Measurements from ENCODE around the gene STARD10. TPM values are rescaled to one million over a fixed set of nuclear protein-coding genes. Genes with fewer than 3 reads are reported as not detected.

Gene STARD10
- total and polyA plus RNA-seq, 2 of the 8 experiments (the other 6 are each of a cell fraction or from before 2014, with no cell fraction given), result 23.7 to 35.7 TPM

DNA sequence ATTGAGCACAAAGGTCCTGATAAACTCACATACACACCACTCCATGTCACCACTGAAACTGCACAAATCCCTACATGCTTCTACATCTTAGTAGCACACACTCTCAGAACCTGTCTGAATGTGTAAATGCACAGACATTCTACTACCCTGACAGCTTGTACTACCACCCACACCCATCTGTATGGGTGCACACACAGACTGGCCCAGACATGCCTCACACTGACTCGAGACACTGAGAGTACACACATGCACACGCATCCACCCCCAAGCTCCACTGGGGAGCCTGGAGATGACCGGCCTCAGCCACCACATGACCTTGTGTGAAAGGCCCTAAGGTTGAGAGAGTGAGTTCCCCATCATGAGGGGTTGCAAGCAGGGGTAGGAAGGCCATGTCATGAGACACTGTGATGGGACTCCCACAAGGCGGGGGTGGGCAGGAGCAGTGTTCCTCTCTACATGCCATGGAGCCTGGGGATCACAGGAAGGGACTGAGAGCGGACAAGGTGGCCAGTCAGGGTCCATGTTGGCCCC is 69.8 kb downstream of the STARD10 start:
- Histone ChIP-seq H2BK20ac (ENCODE audit: low read length) (no peak overlapping the region), H4K5ac (ENCODE audit: insufficient read length, low read depth, low read length) (no peak overlapping the region), H2BK5ac (ENCODE audit: low read depth, low read length) (0 out of 2 replicates have a peak overlapping the region, but pooled peaks have one; percentile 2), H3K27me3 (replicated peaks in 1 of 4; ENCODE audit: control insufficient read depth in 3 of 4, extremely low read depth in 1 of 4, insufficient read depth in 3 of 4, low read length in 3 of 4) (no peaks in the 10 kb centered on the region), H3K36me3 (ENCODE audit: control insufficient read depth in 2 of 4, insufficient read depth in 4 of 4, low read length in 3 of 4) (peaks cover 0 to 9% (median 0%) of the 10 kb centered on the region in 4 experiments; a peak in 4 of 8 replicates), H3K4me3 (ENCODE audit: extremely low read depth in 1 of 4, insufficient read depth in 2 of 4, low read depth in 3 of 4, low read length in 4 of 4) (no peak overlapping the region), H3K4me1 (replicated peaks in 1 of 4; ENCODE audit: control insufficient read depth in 3 of 4, insufficient read depth in 4 of 4, low read length in 3 of 4) (peaks cover 0 to 9% (median 5%) of the 10 kb centered on the region in 4 experiments; a peak in 3 of 7 replicates), H3K79me2 (ENCODE audit: control insufficient read depth in 1 of 2, insufficient read depth in 2 of 2, low read length in 2 of 2) (peaks cover 0 to 42% of the 10 kb centered on the region in 2 experiments; a peak in 2 of 4 replicates), H2BK120ac (replicated peaks; ENCODE audit: low read depth, low read length) (no peak overlapping the region), H2AFZ (ENCODE audit: low read length) (no peak overlapping the region), H4K91ac (replicated peaks; ENCODE audit: insufficient read length, low read length) (no peak overlapping the region), H3K79me1 (ENCODE audit: low read depth, low read length) (peaks cover 14% of the 10 kb centered on the region; the same call in 1 of the 2 replicates), H3K9me3 (ENCODE audit: insufficient read depth in 2 of 2, low read depth in 1 of 2, low read length in 1 of 2) (no peaks in the 10 kb centered on the region), H4K8ac (ENCODE audit: extremely low read depth, insufficient read depth, low read length) (peak overlapping the region; percentile 36), H3K23ac (ENCODE audit: insufficient read length) (no peak overlapping the region), H4K20me1 (replicated peaks in 1 of 2; ENCODE audit: control insufficient read depth in 1 of 2, insufficient read depth in 2 of 2, low read length in 2 of 2) (peaks cover 10 to 15% of the 10 kb centered on the region in 2 experiments), H3K56ac (replicated peaks; ENCODE audit: insufficient read length, low read depth, low read length) (no peak overlapping the region), H3K27ac (ENCODE audit: low read depth, low read length) (no peak overlapping the region; the same call in 1 of the 2 replicates), H2BK12ac (ENCODE audit: low read depth, low read length) (peak overlapping the region; percentile 64; the same call in 1 of the 2 replicates), H2AK5ac (ENCODE audit: low read depth, low read length) (no peak overlapping the region), H3K4ac (replicated peaks; ENCODE audit: insufficient read length, low read depth, low read length) (no peak overlapping the region), H3K18ac (ENCODE audit: extremely low read depth, low read length) (no peak overlapping the region), H3K14ac (ENCODE audit: insufficient read length) (no peak overlapping the region), H3K9ac (replicated peaks in 1 of 4; ENCODE audit: extremely low read depth in 1 of 4, low read depth in 3 of 4, low read length in 3 of 4) (no peak overlapping the region; a peak in 1 of 7 replicates), H2BK15ac (ENCODE audit: low read length) (no peak overlapping the region), H3K4me2 (ENCODE audit: insufficient read depth in 1 of 2, low read depth in 2 of 2, low read length in 2 of 2) (no peak overlapping the region), H3K23me2 (ENCODE audit: low read depth, low read length) (no peaks in the 10 kb centered on the region)
- CTCF ChIA-PET (ENCODE audit: partially characterized antibody), result interaction anchor here (0.9 to 7.5 kb wide), 26 partner anchors 8 to 459 kb away, joined by 3 to 105 read pairs (median 4); partner anchors contain the start of gene STARD10
- no peak for TF ChIP-seq TAF7 (optimal IDR thresholded peaks at IDR 0.05; ENCODE audit: borderline replicate concordance, low read depth, low read length)
- no peak for TF ChIP-seq CBX5 (IDR thresholded peaks at IDR 0.05; ENCODE audit: low read depth, low read length)
- no peak for TF ChIP-seq EZH2 (IDR thresholded peaks at IDR 0.05; ENCODE audit: low read depth, low read length, severe bottlenecking)
- no peak for TF ChIP-seq CTBP2 (IDR thresholded peaks at IDR 0.05; ENCODE audit: borderline replicate concordance, insufficient read depth, insufficient read length, low read length)
- TF ChIP-seq CHD2 (IDR thresholded peaks at IDR 0.05; ENCODE audit: low read length), result no peak
- TF ChIP-seq SP4 (IDR thresholded peaks at IDR 0.05; ENCODE audit: low read length), result no peak
- no peak for TF ChIP-seq CHD1 (IDR thresholded peaks at IDR 0.05; ENCODE audit: low read depth, low read length)
- no peak for TF ChIP-seq HDAC2 (IDR thresholded peaks at IDR 0.05; ENCODE audit: borderline replicate concordance in 1 of 2, low read depth in 2 of 2, low read length in 2 of 2)
- no peak for TF ChIP-seq CREB1 (IDR thresholded peaks at IDR 0.05)
- no peak for TF ChIP-seq POLR2AphosphoS5 (IDR thresholded peaks at IDR 0.05; ENCODE audit: low read depth, low read length)
- 91% methylated on average over 5 of the region's 5 CpGs; no CpG with 5 or more reads in 1 of the 2 experiments for WGBS, 2 experiments (ENCODE audit: extremely low coverage in 1 of 2, insufficient coverage in 1 of 2, insufficient read length in 1 of 2, insufficient replicate concordance in 2 of 2, low coverage in 1 of 2, low lambda C conversion rate in 2 of 2, missing lambda C conversion rate in 1 of 2)
- FAIRE-seq (no peak), DNase-seq (ENCODE audit: low read depth in 1 of 2, low spot score in 2 of 2) (no peak)
- POLR2A ChIA-PET (ENCODE audit: partially characterized antibody), result interaction anchor here (1.2 kb wide), 1 partner anchor 12 kb away, joined by 3 read pairs; no protein-coding TSS in a partner anchor

All from H1 (cell line).